Spinal cord (tissue), 10 donors: Measurements from ENCODE around the gene PCDH9. TPM values are rescaled to one million over a fixed set of nuclear protein-coding genes. Genes with fewer than 3 reads are reported as not detected.

Experiments
- DNase-seq, 6 donors: peaks; one replicate each; pipeline versions ENCODE4 v3.0.0 to v3.0.0-alpha.2; 2013 to 2015; ENCODE audit warnings: low spot score in 6 of 6, low read depth in 4 of 6
- H3K27ac ChIP-seq: one replicate; pipeline ENCODE4 v1.5.1; 2013; ENCODE audit warnings: low read depth, low read length, control low read depth
- H3K27me3 ChIP-seq: one replicate; pipeline ENCODE4 v1.6.1; 2013; ENCODE audit warnings: low read length; ENCODE audit not compliant: control insufficient read depth, insufficient read depth
- H3K36me3 ChIP-seq: one replicate; pipeline ENCODE4 v1.6.1; 2013; ENCODE audit warnings: low read length; ENCODE audit not compliant: control insufficient read depth, insufficient read depth
- H3K4me1 ChIP-seq: one replicate; pipeline ENCODE4 v1.6.1; 2013; ENCODE audit warnings: low read length; ENCODE audit not compliant: control insufficient read depth, insufficient read depth
- H3K4me3 ChIP-seq: one replicate; pipeline ENCODE4 v1.5.1; 2013; ENCODE audit warnings: low read depth, low read length, control low read depth
- H3K9me3 ChIP-seq: one replicate; pipeline ENCODE4 v1.6.1; 2013; ENCODE audit warnings: low read length; ENCODE audit not compliant: control insufficient read depth, insufficient read depth
- WGBS: methylation state at CpG from one replicate; pipeline ENCODE4 v1.1.5; 2013; ENCODE audit warnings: missing lambda C conversion rate; ENCODE audit not compliant: insufficient coverage; 5-methylcytosine and 5-hydroxymethylcytosine counted together
- polyA plus RNA-seq, 2 donors: library from polyadenylated mRNA; unstranded; fragments of 120-200 nt; gene quantifications; one replicate each; pipeline ENCODE4 v1.2.1, GENCODE V29; 2013; ENCODE audit not compliant: insufficient read length in 2 of 2
- total RNA-seq, 2 donors: library from RNA; depleted of rRNA in 1 of 2; stranded (reverse); fragments of 120-200 nt in 1 of 2; fragments of >200 nt in 1 of 2; gene quantifications; one replicate each; pipeline versions ENCODE4 v1.2.3 to v1.2.4, GENCODE V29; 2013 to 2014
- donor health status: healthy.

Gene PCDH9
- total and polyA plus RNA-seq, 4 donors, result 37.6 to 180 (median 60.7) TPM

- WGBS, result no CpG with 5 or more reads among the region's 1 CpG
- Histone ChIP-seq H3K4me3 (no peak overlapping the region), H3K9me3 (no peaks in the 10 kb centered on the region), H3K4me1 (no peaks in the 10 kb centered on the region), H3K27me3 (no peaks in the 10 kb centered on the region), H3K27ac (no peak overlapping the region), H3K36me3 (no peaks in the 10 kb centered on the region)
- DNase-seq, result no peak
Measured at GRCh38 chr13:67208552-67208951, 21.6 kb downstream of the PCDH9 start.

GRCh38 chr13:67204764-67205163 is 25.4 kb downstream of the PCDH9 start:
- Histone ChIP-seq H3K27ac (no peak overlapping the region), H3K27me3 (no peaks in the 10 kb centered on the region), H3K9me3 (no peaks in the 10 kb centered on the region), H3K4me1 (no peaks in the 10 kb centered on the region), H3K4me3 (no peak overlapping the region), H3K36me3 (no peaks in the 10 kb centered on the region)
- no peak for DNase-seq
- no CpG with 5 or more reads among the region's 1 CpG for WGBS

DNA sequence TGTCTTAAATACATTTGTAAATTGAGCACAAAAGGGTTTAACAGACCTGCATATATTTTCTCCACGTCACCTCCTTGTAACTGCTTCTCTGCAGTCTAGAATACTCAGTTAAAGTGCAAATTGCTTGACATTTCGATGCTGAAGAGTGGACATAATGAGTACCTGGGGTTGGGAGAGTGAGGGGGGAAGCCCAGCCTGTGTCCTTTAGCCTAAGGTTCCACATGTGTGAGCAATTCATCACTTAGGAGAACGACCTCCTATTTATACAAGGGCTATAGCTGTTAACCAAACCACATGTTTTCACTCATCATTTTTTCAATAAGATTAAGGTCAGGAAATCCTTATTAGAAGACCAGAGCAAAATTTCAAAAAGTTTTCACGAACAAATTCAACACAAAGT is 29.5 kb downstream of the PCDH9 start:
- no peaks in the 10 kb centered on the region for H3K27me3 ChIP-seq
- no CpG with 5 or more reads among the region's 4 CpGs for WGBS

DNA sequence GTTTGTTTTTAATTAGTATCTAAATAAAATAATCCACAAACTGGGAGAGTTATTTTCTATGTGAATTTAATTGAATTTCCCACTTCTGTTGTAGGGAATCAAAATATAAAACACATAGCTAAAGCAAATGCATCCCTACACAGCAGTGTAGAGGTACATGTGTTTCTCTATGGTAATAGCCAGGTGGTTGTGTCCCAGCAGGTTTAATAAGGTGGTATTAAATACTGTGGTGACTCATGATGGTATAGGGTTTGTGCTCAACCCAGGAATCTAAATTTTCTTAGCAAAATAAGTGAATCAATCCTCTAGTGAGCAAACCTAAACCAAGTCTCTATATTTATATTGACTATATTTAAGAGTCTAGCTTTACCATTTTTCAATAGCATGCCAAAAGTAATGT is 30.0 kb downstream of the PCDH9 start:
- Histone ChIP-seq H3K27me3 (no peaks in the 10 kb centered on the region), H3K36me3 (no peaks in the 10 kb centered on the region), H3K4me1 (no peaks in the 10 kb centered on the region), H3K4me3 (no peak overlapping the region), H3K9me3 (no peaks in the 10 kb centered on the region), H3K27ac (no peak overlapping the region)
- DNase-seq, result no peak

More for the DNA sequence above, 29.5 kb downstream of the PCDH9 start:
- H3K4me3 ChIP-seq, result no peak overlapping the region
- H3K27ac ChIP-seq, result no peak overlapping the region
- H3K4me1 ChIP-seq, result no peaks in the 10 kb centered on the region
- H3K36me3 ChIP-seq, result no peaks in the 10 kb centered on the region
- no peaks in the 10 kb centered on the region for H3K9me3 ChIP-seq
- DNase-seq, result no peak

- Histone ChIP-seq H3K27ac (no peak overlapping the region), H3K36me3 (no peaks in the 10 kb centered on the region), H3K4me1 (no peaks in the 10 kb centered on the region), H3K4me3 (no peak overlapping the region), H3K27me3 (no peaks in the 10 kb centered on the region), H3K9me3 (no peaks in the 10 kb centered on the region)
- no peak for DNase-seq
- WGBS, result no CpG with 5 or more reads among the region's 1 CpG
Measured at GRCh38 chr13:67197704-67198103, 32.4 kb downstream of the PCDH9 start.

DNA sequence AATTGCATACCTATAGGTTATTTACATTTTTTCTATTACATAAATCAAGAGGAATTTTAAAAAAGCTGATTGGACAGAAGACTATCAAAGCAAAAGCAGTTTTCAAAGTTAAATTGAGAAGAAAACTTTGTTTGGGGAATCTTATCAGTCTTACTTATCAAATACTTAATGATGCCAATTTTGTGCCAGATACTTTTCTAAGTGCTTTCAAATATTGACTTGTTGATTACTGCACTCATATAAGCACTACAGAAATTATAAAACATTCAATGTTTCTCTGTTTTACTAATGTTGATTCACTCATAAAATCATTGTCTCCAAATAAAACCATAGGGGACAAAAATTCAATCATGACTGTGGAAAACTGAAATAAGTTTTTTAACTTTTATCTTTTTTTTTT is 36.2 kb downstream of the PCDH9 start:
- H3K9me3 ChIP-seq, result no peaks in the 10 kb centered on the region
- no peaks in the 10 kb centered on the region for H3K27me3 ChIP-seq
- no peak overlapping the region for H3K4me3 ChIP-seq
- no peaks in the 10 kb centered on the region for H3K36me3 ChIP-seq
- no peak overlapping the region for H3K27ac ChIP-seq
- no peaks in the 10 kb centered on the region for H3K4me1 ChIP-seq
- DNase-seq, result no peak

DNA sequence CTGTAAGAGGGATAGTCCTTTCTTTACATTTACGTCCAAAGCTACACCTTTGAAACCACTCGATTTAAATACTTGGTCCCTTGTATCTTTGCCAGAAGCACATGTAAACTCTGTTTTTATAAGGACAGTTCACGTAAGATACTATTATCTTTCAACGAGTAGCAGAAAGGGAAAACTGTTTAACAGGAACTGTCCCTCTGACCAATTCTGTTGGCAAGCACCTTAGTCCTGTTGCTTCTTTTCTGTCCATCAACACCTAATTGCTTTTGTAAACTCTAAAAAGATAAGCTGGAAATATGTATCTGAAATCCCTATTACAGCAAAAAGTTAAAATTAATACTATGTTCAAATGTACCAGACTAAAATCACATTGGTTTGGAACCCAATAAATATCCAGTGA is 37.4 kb downstream of the PCDH9 start:
- Histone ChIP-seq H3K27ac (no peak overlapping the region), H3K36me3 (no peaks in the 10 kb centered on the region), H3K4me1 (no peaks in the 10 kb centered on the region), H3K4me3 (no peak overlapping the region), H3K27me3 (no peaks in the 10 kb centered on the region), H3K9me3 (no peaks in the 10 kb centered on the region)
- no CpG with 5 or more reads among the region's 4 CpGs for WGBS
- DNase-seq, result no peak

DNA sequence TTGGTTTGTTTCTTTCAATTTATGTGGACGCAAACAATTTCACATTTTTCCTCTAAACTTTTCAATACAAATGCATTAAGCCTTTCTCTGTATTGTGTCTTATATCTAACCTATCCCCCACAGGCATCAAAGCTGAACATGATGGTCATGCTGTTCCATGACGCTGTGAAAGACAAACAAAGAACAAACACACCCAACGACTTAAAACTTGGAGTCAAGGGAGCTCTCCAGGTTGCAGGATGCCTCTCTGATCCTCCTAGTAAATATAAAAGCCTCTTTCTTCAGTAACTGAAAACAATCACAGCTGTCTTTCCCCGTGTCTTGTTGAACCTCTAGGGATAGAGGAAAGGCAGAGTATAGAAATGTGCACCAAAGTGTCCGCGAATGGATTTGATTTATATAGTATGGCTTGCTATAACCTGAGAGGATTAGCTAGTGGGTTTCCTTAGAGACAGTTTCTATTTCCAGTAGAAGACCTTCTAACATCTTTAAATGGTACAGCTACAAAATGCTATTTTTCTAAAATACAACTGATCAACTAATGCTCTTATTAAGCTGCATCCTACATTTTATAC is 43.1 kb downstream of the PCDH9 start:
- no peaks in the 10 kb centered on the region for H3K36me3 ChIP-seq
- 100% methylated on average over 1 of the region's 6 CpGs for WGBS
- no peak overlapping the region for H3K4me3 ChIP-seq
- DNase-seq, result no peak
- no peaks in the 10 kb centered on the region for H3K27me3 ChIP-seq
- no peaks in the 10 kb centered on the region for H3K4me1 ChIP-seq
- no peaks in the 10 kb centered on the region for H3K9me3 ChIP-seq
- H3K27ac ChIP-seq, result no peak overlapping the region

DNA sequence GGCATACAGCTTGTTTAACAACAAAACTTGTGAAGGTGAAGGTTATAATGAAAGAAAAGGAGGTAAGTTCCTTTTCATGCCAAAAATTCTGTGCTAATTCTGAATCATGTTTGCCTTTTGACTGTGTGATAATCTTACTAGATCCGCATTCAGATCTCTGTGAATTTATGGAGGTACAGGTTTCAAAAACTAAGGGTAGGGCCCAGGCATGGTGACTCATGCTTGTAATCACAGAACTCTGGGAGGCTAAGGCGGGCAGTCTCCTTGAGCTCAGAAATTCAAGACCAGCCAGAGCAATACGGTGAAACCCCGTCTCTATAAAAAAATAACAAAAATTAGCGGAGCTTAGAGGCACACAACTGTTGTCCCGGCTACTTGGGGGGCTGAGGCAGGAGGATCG is 45.9 kb downstream of the PCDH9 start:
- H3K36me3 ChIP-seq, result no peaks in the 10 kb centered on the region
- H3K9me3 ChIP-seq, result no peaks in the 10 kb centered on the region
- H3K4me1 ChIP-seq, result no peaks in the 10 kb centered on the region
- 100% methylated on average over 4 of the region's 7 CpGs for WGBS
- DNase-seq, result no peak
- no peaks in the 10 kb centered on the region for H3K27me3 ChIP-seq
- H3K27ac ChIP-seq, result no peak overlapping the region
- H3K4me3 ChIP-seq, result no peak overlapping the region

GRCh38 chr13:67183151-67183550 is 47.0 kb downstream of the PCDH9 start:
- no peaks in the 10 kb centered on the region for H3K36me3 ChIP-seq
- H3K4me1 ChIP-seq, result no peaks in the 10 kb centered on the region
- no peak overlapping the region for H3K4me3 ChIP-seq
- no peaks in the 10 kb centered on the region for H3K9me3 ChIP-seq
- no peaks in the 10 kb centered on the region for H3K27me3 ChIP-seq
- WGBS, result no CpG with 5 or more reads among the region's 1 CpG
- DNase-seq, result no peak
- no peak overlapping the region for H3K27ac ChIP-seq
